ENCODE measurements around the gene SLC25A44.
A peak's percentile ranks its signal among the peaks of the same experiment; 100 is the strongest.

The SLC25A44 gene

GRCh38 chr1:156193488-156194299, at the start of gene SLC25A44:
TSS of gene SLC25A44 (plus strand) at chr1:156194104. CDS start at chr1:156199848, 5,744 bp downstream.
- peak; percentile 58 for TF ChIP-seq CTCF (IDR thresholded peaks at IDR 0.05; ENCODE audit: low read depth, low read length, missing control alignments)
- peak within 1 kb of the TSS; percentile 100 for H3K4me3 ChIP-seq (replicated peaks; ENCODE audit: low read depth, low read length)

GRCh38 chr1:156144742-156145141, 49.2 kb upstream of the SLC25A44 start:
- no peak for TF ChIP-seq CTCF (IDR thresholded peaks at IDR 0.05; ENCODE audit: low read depth, low read length, missing control alignments)
- no peak for DNase-seq (ENCODE audit: extremely low read depth, low read depth)
- H3K4me3 ChIP-seq (replicated peaks; ENCODE audit: low read depth, low read length), result no peak overlapping the region

More at GRCh38 chr1:156193488-156194299, at the start of gene SLC25A44:
- peak; percentile 98 for DNase-seq (ENCODE audit: extremely low read depth, low read depth)

GRCh38 chr1:156145650-156146019, 48.3 kb upstream of the SLC25A44 start:
- H3K4me3 ChIP-seq (replicated peaks; ENCODE audit: low read depth, low read length), result no peak overlapping the region
- TF ChIP-seq CTCF (IDR thresholded peaks at IDR 0.05; ENCODE audit: low read depth, low read length, missing control alignments), result no peak
- DNase-seq (ENCODE audit: extremely low read depth, low read depth), result no peak

GRCh38 chr1:156146020-156146768, 47.7 kb upstream of the SLC25A44 start:
- peak; percentile 85 for DNase-seq (ENCODE audit: extremely low read depth, low read depth)
- TF ChIP-seq CTCF (IDR thresholded peaks at IDR 0.05; ENCODE audit: low read depth, low read length, missing control alignments), result peak; percentile 63
- no peak overlapping the region for H3K4me3 ChIP-seq (replicated peaks; ENCODE audit: low read depth, low read length)

GRCh38 chr1:156146769-156147405, 47.0 kb upstream of the SLC25A44 start:
- DNase-seq (ENCODE audit: extremely low read depth, low read depth), result no peak
- TF ChIP-seq CTCF (IDR thresholded peaks at IDR 0.05; ENCODE audit: low read depth, low read length, missing control alignments), result no peak
- no peak overlapping the region for H3K4me3 ChIP-seq (replicated peaks; ENCODE audit: low read depth, low read length)

GRCh38 chr1:156148216-156148615, 45.7 kb upstream of the SLC25A44 start:
- H3K4me3 ChIP-seq (replicated peaks; ENCODE audit: low read depth, low read length), result no peak overlapping the region
- TF ChIP-seq CTCF (IDR thresholded peaks at IDR 0.05; ENCODE audit: low read depth, low read length, missing control alignments), result no peak
- no peak for DNase-seq (ENCODE audit: extremely low read depth, low read depth)

Data from HFF-Myc (cell line).